VCaP (cell line): Measurements from ENCODE around the gene PPP2R2C.

Source experiments
- H3K27ac ChIP-seq: fragments of 450-650 bp; 2 replicates; pipeline ENCODE4 v1.5.1; 2017
- CTCF ChIP-seq: fragments of 450-650 bp; conservative IDR thresholded peaks from 2 replicates; pipeline ENCODE4 v1.5.1; 2017; ENCODE audit warnings: mild to moderate bottlenecking, moderate library complexity

The PPP2R2C gene

GRCh38 chr4:6410068-6410467 is 62.3 kb downstream of the PPP2R2C start:
- no peak for TF ChIP-seq CTCF
- H3K27ac ChIP-seq, result no peak overlapping the region

- TF ChIP-seq CTCF, result no peak
Measured at GRCh38 chr4:6409381-6409780, 63.0 kb downstream of the PPP2R2C start.

GRCh38 chr4:6408263-6408662 is 64.2 kb downstream of the PPP2R2C start:
- no peak for TF ChIP-seq CTCF
- no peak overlapping the region for H3K27ac ChIP-seq

More at GRCh38 chr4:6409381-6409780, 63.0 kb downstream of the PPP2R2C start:
- no peak overlapping the region for H3K27ac ChIP-seq

- H3K27ac ChIP-seq, result peak overlapping the region; percentile 36; the same call in 1 of the 2 replicates
- no peak for TF ChIP-seq CTCF
Measured at GRCh38 chr4:6405397-6405706, 67.1 kb downstream of the PPP2R2C start.

GRCh38 chr4:6404611-6405396 is 67.6 kb downstream of the PPP2R2C start:
- H3K27ac ChIP-seq, result peak overlapping the region; percentile 36; the same call in 1 of the 2 replicates
- TF ChIP-seq CTCF, result no peak

- TF ChIP-seq CTCF, result no peak
Measured at GRCh38 chr4:6403400-6403685, 69.1 kb downstream of the PPP2R2C start.

GRCh38 chr4:6402566-6403399 is 69.6 kb downstream of the PPP2R2C start:
- H3K27ac ChIP-seq, result peak overlapping the region; percentile 18; the same call in 1 of the 2 replicates
- 0 out of 2 replicates have a peak, but pooled peaks have one; percentile 10 for TF ChIP-seq CTCF

More at GRCh38 chr4:6403400-6403685, 69.1 kb downstream of the PPP2R2C start:
- peak overlapping the region; percentile 18; the same call in 1 of the 2 replicates for H3K27ac ChIP-seq
